SH-SY5Y (cell line): ENCODE results near the gene C17orf100.

ENCODE experiments used
- GATA2 ChIP-seq: IDR thresholded peaks from 2 replicates; pipeline ENCODE4 v1.6.1; 2011; ENCODE audit warnings: mild to moderate bottlenecking, low read depth, low read length
- GATA3 ChIP-seq: IDR thresholded peaks from 2 replicates; pipeline ENCODE4 v1.6.1; 2011; ENCODE audit warnings: low read depth, mild to moderate bottlenecking, low read length, moderate library complexity

C17orf100 gene

GRCh38 chr17:6651354-6651918 lies at the start of gene C17orf100, which contains the start of gene MED31:
TSS of gene C17orf100 (plus strand) at chr17:6651762. CDS start at chr17:6651914, 152 bp downstream.
TSS of gene MED31 (minus strand) at chr17:6651605. CDS start at chr17:6651528, 77 bp downstream.
- no peak for TF ChIP-seq GATA3
- no peak for TF ChIP-seq GATA2

- TF ChIP-seq GATA2 (no peak), GATA3 (no peak)
Measured at GRCh38 chr17:6602141-6602540, 49.4 kb upstream of the C17orf100 start.

GRCh38 chr17:6603744-6604325 lies 47.7 kb upstream of the C17orf100 start:
- TF ChIP-seq GATA2 (no peak), GATA3 (no peak)

GRCh38 chr17:6605142-6605541 lies 46.4 kb upstream of the C17orf100 start:
- TF ChIP-seq GATA2, result no peak
- no peak for TF ChIP-seq GATA3

- TF ChIP-seq GATA2, result no peak
- no peak for TF ChIP-seq GATA3
Measured at GRCh38 chr17:6608321-6608720, 43.2 kb upstream of the C17orf100 start.

GRCh38 chr17:6610011-6610410 lies 41.6 kb upstream of the C17orf100 start:
- TF ChIP-seq GATA3, result no peak
- TF ChIP-seq GATA2, result no peak

GRCh38 chr17:6611231-6611630 lies 40.3 kb upstream of the C17orf100 start:
- TF ChIP-seq GATA2 (no peak), GATA3 (no peak)

GRCh38 chr17:6623941-6624340 lies 27.6 kb upstream of the C17orf100 start:
- TF ChIP-seq GATA3 (no peak), GATA2 (no peak)

GRCh38 chr17:6626616-6627015 lies 24.9 kb upstream of the C17orf100 start:
- no peak for TF ChIP-seq GATA3
- TF ChIP-seq GATA2, result no peak

GRCh38 chr17:6627019-6627418 lies 24.5 kb upstream of the C17orf100 start:
- TF ChIP-seq GATA2, result no peak

- TF ChIP-seq GATA2 (no peak), GATA3 (no peak)
Measured at GRCh38 chr17:6630390-6630789, 21.2 kb upstream of the C17orf100 start.

GRCh38 chr17:6632530-6632929 lies 19.0 kb upstream of the C17orf100 start:
- TF ChIP-seq GATA3 (no peak), GATA2 (no peak)

- TF ChIP-seq GATA3, result no peak
- no peak for TF ChIP-seq GATA2
Measured at GRCh38 chr17:6633263-6633662, 18.3 kb upstream of the C17orf100 start.

- TF ChIP-seq GATA2 (no peak), GATA3 (no peak)
Measured at GRCh38 chr17:6636105-6636504, 15.5 kb upstream of the C17orf100 start.

- no peak for TF ChIP-seq GATA2
- TF ChIP-seq GATA3, result no peak
Measured at GRCh38 chr17:6636616-6637457, 14.7 kb upstream of the C17orf100 start.

- TF ChIP-seq GATA3 (no peak), GATA2 (no peak)
Measured at GRCh38 chr17:6637458-6637840, 14.1 kb upstream of the C17orf100 start.
